Aorta (tissue), 5 donors: ENCODE data around the gene MYOF. TPM values are rescaled to one million over a fixed set of nuclear protein-coding genes. Genes with fewer than 3 reads are reported as not detected.

Experiments used
- ATAC-seq: fragments of 200-7000 bp; cut with Tn5 transposase; one replicate; pipeline ENCODE4 v1.9.1; 2022; ENCODE audit warnings: moderate library complexity; ENCODE audit not compliant: low FRiP score
- DNase-seq, 2 donors: peaks; one replicate each; pipeline ENCODE4 v3.0.0-alpha.2; 2020
- H3K27ac ChIP-seq, 2 donors: one replicate each; pipeline ENCODE4 v1.5.1; 2013; ENCODE audit warnings: low read length in 2 of 2, mild to moderate bottlenecking in 2 of 2, moderate library complexity in 2 of 2, control low read depth in 1 of 2, inconsistent platforms in 1 of 2, low read depth in 1 of 2
- H3K27me3 ChIP-seq, 2 donors: one replicate each; pipeline ENCODE4 v1.6.1; 2013; ENCODE audit warnings: control low read depth in 1 of 2, low read length in 1 of 2, mild to moderate bottlenecking in 1 of 2, moderate library complexity in 1 of 2; ENCODE audit not compliant: insufficient read depth in 2 of 2, control insufficient read depth in 1 of 2
- H3K36me3 ChIP-seq, 2 donors: one replicate each; pipeline ENCODE4 v1.6.1; 2013; ENCODE audit warnings: control low read depth in 1 of 2, low read length in 1 of 2, mild to moderate bottlenecking in 1 of 2; ENCODE audit not compliant: insufficient read depth in 2 of 2, control insufficient read depth in 1 of 2
- H3K4me1 ChIP-seq, 2 donors: one replicate each; pipeline ENCODE4 v1.6.1; 2013; ENCODE audit warnings: low read length in 2 of 2, control low read depth in 1 of 2, mild to moderate bottlenecking in 1 of 2, moderate library complexity in 1 of 2; ENCODE audit not compliant: insufficient read depth in 2 of 2, control insufficient read depth in 1 of 2
- H3K4me3 ChIP-seq, 2 donors: one replicate each; pipeline ENCODE4 v1.5.1; 2013; ENCODE audit warnings: low read length in 2 of 2, control low read depth in 1 of 2, mild to moderate bottlenecking in 1 of 2
- H3K9me3 ChIP-seq: one replicate; pipeline ENCODE4 v1.6.1; 2013; ENCODE audit warnings: mild to moderate bottlenecking, low read length; ENCODE audit not compliant: control insufficient read depth
- WGBS, 2 donors: extraction: QIAGEN DNeasy Blood & Tissue Kit; methylation state at CpG; one replicate each; pipeline ENCODE4 v1.1.7; 2013; 5-methylcytosine and 5-hydroxymethylcytosine counted together
- intact Hi-C, 2 donors: fragments of 100-400 bp; cut with DNase I; formaldehyde crosslinking; loops; one replicate each; pipeline versions ENCODE4 v1.14.2 to v1.15.0; 2022
- polyA plus RNA-seq, 2 donors: library from polyadenylated mRNA; stranded (reverse); fragments of 200-250 nt; gene quantifications; one replicate each; pipeline ENCODE4 v1.2.3, GENCODE V29; 2013
- total RNA-seq, 2 donors: library from RNA; stranded (reverse); fragmentation: NEBNext Ultra II Directional; extraction: Animal tissue kit (Norgen Biotek cat#: 25700); gene quantifications; one replicate each; pipeline ENCODE4 v1.2.1, GENCODE V29; 2021
- donor health status: healthy with polysubstance abuse.
- donor health status: Bipolar disorder and iron deficiency.
- donor health status: DM: no; HTN: no; CAD: no.
- donor health status: DM: no; HTN: no; CAD: no.
- donor health status: DM: yes; HTN: yes; CAD: no.

MYOF gene
- total and polyA plus RNA-seq, 4 donors: 13.4 to 242 (median 126) TPM

GRCh38 chr10:93463723-93464476 lies 18.2 kb downstream of the MYOF start:
- H3K4me3 ChIP-seq: no peak overlapping the region
- 38 to 46% methylated on average over 6 of the region's 6 CpGs for WGBS, 2 donors
- H3K27ac ChIP-seq: peak overlapping the region; percentile 83 to 86
- H3K9me3 ChIP-seq: no peaks in the 10 kb centered on the region
- no peaks in the 10 kb centered on the region for H3K36me3 ChIP-seq
- peak in 1 of 2 donors; percentile 77 for DNase-seq
- intact Hi-C loops: loop anchor here in 1 of 2 donors (2.0 kb wide), 1 partner anchor 15 kb away; no protein-coding TSS in a partner anchor
- H3K4me1 ChIP-seq: peaks cover 3 to 19% of the 10 kb centered on the region in 2 donors
- no peaks in the 10 kb centered on the region for H3K27me3 ChIP-seq
- ATAC-seq: peak; percentile 49

DNA sequence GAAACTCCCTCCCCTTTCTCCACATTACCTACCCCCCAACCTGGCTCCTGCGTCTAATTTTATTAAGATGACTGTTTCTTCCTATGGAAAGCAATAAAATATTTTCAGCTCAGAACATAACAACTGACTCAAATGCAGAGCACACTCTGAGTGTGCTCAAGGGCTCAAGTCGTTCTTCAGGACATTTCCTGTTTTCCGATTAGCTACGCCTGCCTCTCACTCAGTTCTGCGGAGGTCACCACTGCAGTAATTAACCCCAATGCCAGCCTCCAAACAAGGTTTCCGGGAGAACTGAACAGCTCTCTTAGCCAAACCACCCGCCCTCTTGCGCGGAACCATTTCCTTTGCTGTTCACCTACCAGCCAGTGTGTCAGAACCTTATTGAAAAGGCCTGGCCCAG lies 19.3 kb downstream of the MYOF start:
- Histone ChIP-seq H3K27ac (peak overlapping the region; percentile 32 to 90), H3K4me1 (peaks cover 0 to 11% of the 10 kb centered on the region in 2 donors), H3K36me3 (no peaks in the 10 kb centered on the region), H3K9me3 (no peaks in the 10 kb centered on the region), H3K27me3 (no peaks in the 10 kb centered on the region), H3K4me3 (no peak overlapping the region)
- 27 to 42% methylated on average over 9 of the region's 9 CpGs for WGBS, 2 donors
- DNase-seq (peak in 1 of 2 donors; percentile 70), ATAC-seq (no peak)
- intact Hi-C loops: no loop called here

- intact Hi-C loops: no loop called here
- no peaks in the 10 kb centered on the region for H3K9me3 ChIP-seq
- ATAC-seq: no peak
- no peaks in the 10 kb centered on the region for H3K36me3 ChIP-seq
- H3K4me1 ChIP-seq: peaks cover 0 to 11% of the 10 kb centered on the region in 2 donors
- no peaks in the 10 kb centered on the region for H3K27me3 ChIP-seq
- H3K4me3 ChIP-seq: no peak overlapping the region
- DNase-seq: no peak
- 25 to 36% methylated on average over 2 of the region's 2 CpGs for WGBS, 2 donors
- H3K27ac ChIP-seq: peak overlapping the region; percentile 19 to 88
These were observed 19.8 kb downstream of the MYOF start for GRCh38 chr10:93462371-93462770.

DNA sequence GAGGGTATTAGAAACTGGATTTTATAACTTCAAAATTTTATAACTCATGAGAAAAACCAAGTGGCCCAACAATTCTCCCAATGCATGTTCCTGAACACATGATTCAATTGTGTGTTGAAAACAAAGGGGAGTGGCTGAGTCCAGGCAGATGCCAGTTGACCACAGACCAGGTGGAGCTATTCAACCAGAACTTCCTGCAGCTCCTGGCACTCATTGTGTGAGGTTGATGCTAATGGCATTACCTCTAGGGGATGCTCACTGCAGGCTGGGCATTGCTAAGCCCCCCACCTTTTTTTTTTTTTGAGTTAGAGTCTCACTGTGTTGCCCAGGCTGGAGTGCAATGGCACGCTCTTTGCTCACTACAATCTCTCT lies 20.3 kb downstream of the MYOF start:
- no peak overlapping the region for H3K27ac ChIP-seq
- intact Hi-C loops: no loop called here
- no peak overlapping the region for H3K4me3 ChIP-seq
- DNase-seq: no peak
- no peaks in the 10 kb centered on the region for H3K27me3 ChIP-seq
- ATAC-seq: no peak
- H3K36me3 ChIP-seq: peaks cover 0 to 2% of the 10 kb centered on the region in 2 donors
- no peaks in the 10 kb centered on the region for H3K9me3 ChIP-seq
- 100% methylated on average over 1 of the region's 1 CpG for WGBS, 2 donors
- H3K4me1 ChIP-seq: peaks cover 0 to 11% of the 10 kb centered on the region in 2 donors

DNA sequence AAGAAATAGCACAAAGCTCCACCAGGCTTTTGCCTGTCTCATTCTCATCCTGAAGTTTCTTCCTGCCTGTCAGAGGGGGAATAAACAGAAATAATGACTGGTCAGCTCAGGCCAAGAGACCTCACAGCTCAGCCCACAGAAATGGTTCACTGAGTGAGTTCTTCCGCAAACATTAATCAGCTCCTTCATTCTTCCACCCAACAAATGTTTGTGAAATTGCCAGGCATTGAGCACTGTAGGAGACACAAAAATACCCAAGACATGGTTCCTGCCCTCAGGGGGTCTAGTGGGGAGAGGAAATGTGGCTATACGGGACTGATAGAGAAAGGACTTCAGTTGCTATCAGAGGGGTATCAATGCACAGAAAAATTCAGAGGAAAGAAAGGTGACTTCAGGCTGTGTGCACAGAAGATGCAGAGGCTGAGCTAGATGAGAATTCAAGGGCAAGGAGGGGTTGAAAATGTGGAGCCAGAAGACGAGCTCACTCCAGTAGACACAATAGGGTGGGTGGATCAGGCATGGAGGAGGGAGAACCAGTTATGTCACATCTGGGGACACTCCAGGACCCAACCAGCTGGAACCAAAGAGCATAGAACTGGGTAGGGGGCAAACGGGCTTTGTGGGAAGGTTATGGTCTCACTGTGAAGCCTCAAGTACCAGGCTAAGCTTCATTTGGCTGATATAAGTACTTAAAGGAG lies 20.9 kb downstream of the MYOF start:
- WGBS, 2 donors: 32 to 35% methylated on average over 4 of the region's 4 CpGs

GRCh38 chr10:93459466-93459865 lies 22.7 kb downstream of the MYOF start:
- Histone ChIP-seq H3K27ac (peak overlapping the region; percentile 87 to 96), H3K4me1 (peaks cover 0 to 9% of the 10 kb centered on the region in 2 donors), H3K27me3 (no peaks in the 10 kb centered on the region), H3K4me3 (no peak overlapping the region), H3K9me3 (no peaks in the 10 kb centered on the region), H3K36me3 (peaks cover 0 to 4% of the 10 kb centered on the region in 2 donors)
- intact Hi-C loops: loop anchor here in 1 of 2 donors (2.0 kb wide), 1 partner anchor 15 kb away; no protein-coding TSS in a partner anchor
- WGBS, 2 donors: 56 to 65% methylated on average over 3 of the region's 3 CpGs
- ATAC-seq (no peak), DNase-seq (no peak)

More for the DNA sequence above, 20.9 kb downstream of the MYOF start:
- Histone ChIP-seq H3K27ac (peak overlapping the region in 1 of 2 donors; percentile 79), H3K36me3 (peaks cover 0 to 4% of the 10 kb centered on the region in 2 donors), H3K27me3 (no peaks in the 10 kb centered on the region), H3K9me3 (no peaks in the 10 kb centered on the region), H3K4me3 (no peak overlapping the region), H3K4me1 (peaks cover 0 to 11% of the 10 kb centered on the region in 2 donors)
- DNase-seq (no peak), ATAC-seq (no peak)
- intact Hi-C loops: no loop called here

DNA sequence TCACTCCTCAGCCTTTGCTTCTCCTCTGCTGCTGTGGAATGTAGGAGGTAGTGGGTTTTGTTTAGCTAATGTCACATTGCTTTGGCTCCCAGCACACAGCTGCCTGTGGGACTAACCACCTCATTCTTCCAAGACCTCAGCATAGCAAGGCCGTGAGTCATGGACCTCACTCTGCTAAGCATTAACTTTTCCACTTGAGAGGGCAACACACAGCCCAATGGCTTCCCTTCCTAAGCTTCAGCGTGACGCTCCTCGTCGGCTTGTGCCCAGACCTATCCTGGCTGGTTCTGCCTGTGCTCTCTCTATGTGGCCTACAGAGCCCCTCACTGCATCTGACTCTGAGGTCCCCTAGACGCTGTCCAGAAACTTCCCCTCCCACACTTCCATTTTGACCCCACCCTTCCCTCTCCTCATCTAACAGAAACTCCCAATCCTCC lies 23.3 kb downstream of the MYOF start:
- ATAC-seq (peak; percentile 92), DNase-seq (peak; percentile 91 to 92)
- H3K4me3 ChIP-seq: no peak overlapping the region
- 4 to 5% methylated on average over 6 of the region's 6 CpGs for WGBS, 2 donors
- no peaks in the 10 kb centered on the region for H3K27me3 ChIP-seq
- H3K36me3 ChIP-seq: peaks cover 0 to 4% of the 10 kb centered on the region in 2 donors
- H3K4me1 ChIP-seq: peaks cover 0 to 6% of the 10 kb centered on the region in 2 donors
- peak overlapping the region; percentile 87 to 96 for H3K27ac ChIP-seq
- H3K9me3 ChIP-seq: no peaks in the 10 kb centered on the region
- intact Hi-C loops: loop anchor here in 1 of 2 donors (2.0 kb wide), 1 partner anchor 14 kb away; no protein-coding TSS in a partner anchor

DNA sequence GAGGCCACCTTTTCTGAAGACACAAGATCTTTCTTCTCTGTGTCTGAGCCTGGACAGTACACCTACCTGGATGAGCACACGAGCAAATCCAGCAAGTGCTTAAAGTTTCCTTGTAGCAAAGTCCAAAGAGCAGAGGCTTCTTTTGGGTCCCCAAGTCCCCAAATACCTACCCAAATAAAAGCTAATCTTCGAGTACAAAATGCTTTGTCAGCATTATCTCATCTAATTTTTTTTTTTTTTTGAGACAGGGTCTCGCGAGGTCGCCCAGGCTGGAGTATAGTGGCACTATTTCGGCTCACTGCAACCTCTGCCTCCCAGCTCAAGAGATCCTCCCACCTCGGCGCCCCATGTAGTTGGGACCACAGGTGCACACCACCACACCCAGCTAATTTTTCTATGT lies 24.6 kb downstream of the MYOF start:
- H3K4me3 ChIP-seq: no peak overlapping the region
- no peak for ATAC-seq
- H3K27ac ChIP-seq: peak overlapping the region; percentile 65 to 85

More for the DNA sequence above, 24.6 kb downstream of the MYOF start:
- Histone ChIP-seq H3K4me1 (peaks cover 0 to 6% of the 10 kb centered on the region in 2 donors), H3K27me3 (no peaks in the 10 kb centered on the region), H3K9me3 (no peaks in the 10 kb centered on the region), H3K36me3 (peaks cover 0 to 4% of the 10 kb centered on the region in 2 donors)
- no peak for DNase-seq
- intact Hi-C loops: no loop called here
- WGBS, 2 donors: 81 to 87% methylated on average over 8 of the region's 8 CpGs
